Suppressor macrophage treated with lipopolysaccharide for 4 hours (primary cell): ENCODE measurements around the gene SH3BP1.
"Not testable (repeated sequence)": the region's sequence is repeated elsewhere in the genome, so short reads cannot be mapped to it uniquely, and the experiment has no call there.

Experiments used
- DNase-seq: peaks from one replicate; pipeline ENCODE4 v3.0.0-alpha.2; 2020

SH3BP1 gene, protein sequence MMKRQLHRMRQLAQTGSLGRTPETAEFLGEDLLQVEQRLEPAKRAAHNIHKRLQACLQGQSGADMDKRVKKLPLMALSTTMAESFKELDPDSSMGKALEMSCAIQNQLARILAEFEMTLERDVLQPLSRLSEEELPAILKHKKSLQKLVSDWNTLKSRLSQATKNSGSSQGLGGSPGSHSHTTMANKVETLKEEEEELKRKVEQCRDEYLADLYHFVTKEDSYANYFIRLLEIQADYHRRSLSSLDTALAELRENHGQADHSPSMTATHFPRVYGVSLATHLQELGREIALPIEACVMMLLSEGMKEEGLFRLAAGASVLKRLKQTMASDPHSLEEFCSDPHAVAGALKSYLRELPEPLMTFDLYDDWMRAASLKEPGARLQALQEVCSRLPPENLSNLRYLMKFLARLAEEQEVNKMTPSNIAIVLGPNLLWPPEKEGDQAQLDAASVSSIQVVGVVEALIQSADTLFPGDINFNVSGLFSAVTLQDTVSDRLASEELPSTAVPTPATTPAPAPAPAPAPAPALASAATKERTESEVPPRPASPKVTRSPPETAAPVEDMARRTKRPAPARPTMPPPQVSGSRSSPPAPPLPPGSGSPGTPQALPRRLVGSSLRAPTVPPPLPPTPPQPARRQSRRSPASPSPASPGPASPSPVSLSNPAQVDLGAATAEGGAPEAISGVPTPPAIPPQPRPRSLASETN

DNA sequence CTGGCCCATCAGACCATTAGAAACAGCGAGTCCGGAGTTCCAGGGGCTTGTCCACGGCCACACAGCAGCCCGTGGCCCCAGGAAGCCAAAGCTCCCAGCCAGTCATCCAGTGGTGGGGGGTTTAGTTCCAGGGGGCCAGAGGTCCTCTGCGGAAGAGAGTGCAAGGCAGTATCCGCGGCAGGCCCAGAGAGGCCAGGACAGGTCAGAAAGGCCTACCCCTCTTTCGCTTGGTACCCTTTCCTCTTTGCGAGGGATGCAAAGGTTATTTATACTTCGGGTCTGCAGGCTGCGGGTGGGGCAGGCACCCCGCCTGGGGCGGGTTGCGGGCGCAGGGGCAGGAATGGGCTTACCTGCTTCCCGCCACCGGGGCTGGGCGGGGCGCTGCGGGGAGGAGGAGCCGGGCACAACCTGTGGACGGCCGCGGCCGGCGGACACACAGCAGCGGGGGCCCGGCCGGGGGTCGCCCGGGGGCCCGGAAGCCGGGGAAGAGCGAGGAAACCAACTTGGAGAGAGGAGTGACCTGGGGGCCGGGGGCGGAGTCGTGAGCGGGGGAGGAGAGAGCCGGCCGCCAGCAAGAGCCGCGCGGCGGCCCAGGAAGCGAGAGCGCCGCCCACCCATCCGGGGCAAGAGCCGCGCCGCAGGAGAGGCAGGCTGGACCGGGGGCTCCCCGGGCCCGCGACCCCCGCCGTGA is at the start of gene SH3BP1:
Gene SH3BP1 (plus strand): TSS at position 600 of the 691 bp plus-strand sequence. CDS start 119 bp downstream, outside the sequence.
- peak; percentile 52 for DNase-seq

DNA sequence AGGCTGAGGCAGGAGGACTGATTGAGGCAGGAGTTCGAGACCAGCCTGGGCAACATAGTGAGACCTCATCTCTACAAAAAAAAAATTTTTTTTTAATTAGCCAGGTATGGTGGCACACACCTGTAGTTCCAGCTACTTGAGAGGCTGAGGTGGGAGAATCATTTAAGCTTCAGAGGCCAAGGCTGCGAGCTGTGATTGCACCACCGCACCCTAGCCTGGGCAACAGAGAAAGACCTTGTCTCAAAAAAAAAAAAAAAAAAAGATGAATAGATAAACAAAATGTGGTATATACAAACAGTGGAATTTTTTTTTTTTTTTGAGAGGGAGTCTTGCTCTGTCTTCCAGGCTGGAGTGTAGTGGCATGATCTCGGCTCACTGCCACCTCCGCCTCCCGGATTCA is 48.4 kb upstream of the SH3BP1 start:
- not testable (repeated sequence) for DNase-seq

DNA sequence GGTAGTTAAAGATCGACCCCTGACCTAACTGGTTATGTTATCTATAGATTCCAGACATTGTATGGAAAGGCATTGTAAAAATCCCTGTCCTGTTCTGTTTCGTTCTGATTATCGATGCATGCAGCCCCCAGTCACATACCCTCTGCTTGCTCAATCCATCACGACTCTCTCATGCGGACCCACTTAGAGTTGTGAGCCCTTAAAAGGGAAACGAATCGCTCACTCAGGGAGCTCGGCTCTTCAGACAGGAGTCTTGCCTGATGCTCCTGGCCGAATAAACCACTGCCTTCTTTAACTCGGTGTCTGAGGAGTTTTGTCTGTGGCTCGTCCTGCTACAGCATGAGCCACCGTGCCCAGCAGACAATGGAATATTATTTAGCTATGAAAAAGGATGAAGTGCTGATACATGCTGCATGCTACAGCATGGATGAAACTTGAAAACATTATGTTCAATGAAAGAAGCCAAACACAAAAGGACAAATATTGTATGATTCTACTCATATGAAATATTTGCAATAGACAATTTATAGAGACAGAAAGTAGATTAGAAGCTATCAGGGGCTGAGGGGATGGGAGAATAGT is 47.6 kb upstream of the SH3BP1 start:
- no peak for DNase-seq

DNA sequence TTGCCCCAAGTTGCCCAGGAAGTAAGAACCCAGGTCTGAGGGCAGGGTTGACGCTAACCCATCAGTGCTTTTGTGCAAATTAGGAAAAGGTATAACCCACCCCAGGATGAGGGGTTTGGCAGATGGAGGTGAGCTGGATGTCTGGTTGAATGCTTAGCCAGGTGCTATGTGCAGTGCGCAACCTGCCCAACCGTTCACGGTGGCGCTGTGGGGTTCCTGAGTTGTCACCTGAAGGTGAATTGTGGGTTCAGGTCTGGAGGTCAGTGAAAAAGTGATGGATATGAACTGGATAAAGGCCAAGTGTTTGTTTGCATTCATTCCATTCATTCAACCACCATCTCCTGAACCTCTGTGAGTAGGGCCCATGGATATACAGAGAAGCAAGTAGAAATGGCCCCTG is 45.2 kb upstream of the SH3BP1 start:
- DNase-seq = no peak

DNA sequence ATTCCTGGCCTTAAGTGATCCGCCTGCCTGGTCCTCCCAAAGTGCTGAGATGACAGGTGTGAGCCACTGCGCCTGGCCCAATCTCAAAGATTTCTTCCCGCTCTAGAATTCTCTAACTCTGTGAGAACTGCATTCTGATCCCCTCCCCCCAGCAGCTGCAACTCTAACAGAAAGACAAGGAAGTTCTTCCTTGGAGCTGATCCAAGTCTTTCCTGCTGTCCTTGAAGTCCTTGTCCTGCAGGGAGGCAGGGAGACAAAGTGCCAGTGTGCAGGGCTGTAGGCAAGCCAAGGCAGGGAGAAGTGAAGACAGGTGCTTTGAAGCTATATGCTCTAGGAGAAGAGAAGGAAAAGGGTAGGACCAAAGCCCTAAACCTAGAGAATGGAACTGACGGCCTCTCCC is 40.3 kb upstream of the SH3BP1 start:
- no peak for DNase-seq

DNA sequence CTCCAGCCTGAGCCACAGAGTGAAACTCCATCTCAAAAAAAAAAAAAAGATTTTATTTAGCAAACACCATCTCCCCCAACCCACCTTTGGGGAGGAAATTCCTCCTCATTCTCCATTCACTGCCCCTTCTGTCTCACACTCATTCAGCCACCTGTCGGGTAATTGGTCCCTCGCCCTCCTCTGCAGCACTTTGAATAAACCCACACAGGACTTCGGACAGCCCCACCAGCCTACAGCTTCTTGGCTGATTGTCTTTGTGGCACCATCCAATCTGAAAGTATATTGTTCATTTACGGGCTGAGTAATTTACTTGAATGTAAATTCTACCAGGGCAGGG is 38.3 kb upstream of the SH3BP1 start:
- no peak for DNase-seq

DNA sequence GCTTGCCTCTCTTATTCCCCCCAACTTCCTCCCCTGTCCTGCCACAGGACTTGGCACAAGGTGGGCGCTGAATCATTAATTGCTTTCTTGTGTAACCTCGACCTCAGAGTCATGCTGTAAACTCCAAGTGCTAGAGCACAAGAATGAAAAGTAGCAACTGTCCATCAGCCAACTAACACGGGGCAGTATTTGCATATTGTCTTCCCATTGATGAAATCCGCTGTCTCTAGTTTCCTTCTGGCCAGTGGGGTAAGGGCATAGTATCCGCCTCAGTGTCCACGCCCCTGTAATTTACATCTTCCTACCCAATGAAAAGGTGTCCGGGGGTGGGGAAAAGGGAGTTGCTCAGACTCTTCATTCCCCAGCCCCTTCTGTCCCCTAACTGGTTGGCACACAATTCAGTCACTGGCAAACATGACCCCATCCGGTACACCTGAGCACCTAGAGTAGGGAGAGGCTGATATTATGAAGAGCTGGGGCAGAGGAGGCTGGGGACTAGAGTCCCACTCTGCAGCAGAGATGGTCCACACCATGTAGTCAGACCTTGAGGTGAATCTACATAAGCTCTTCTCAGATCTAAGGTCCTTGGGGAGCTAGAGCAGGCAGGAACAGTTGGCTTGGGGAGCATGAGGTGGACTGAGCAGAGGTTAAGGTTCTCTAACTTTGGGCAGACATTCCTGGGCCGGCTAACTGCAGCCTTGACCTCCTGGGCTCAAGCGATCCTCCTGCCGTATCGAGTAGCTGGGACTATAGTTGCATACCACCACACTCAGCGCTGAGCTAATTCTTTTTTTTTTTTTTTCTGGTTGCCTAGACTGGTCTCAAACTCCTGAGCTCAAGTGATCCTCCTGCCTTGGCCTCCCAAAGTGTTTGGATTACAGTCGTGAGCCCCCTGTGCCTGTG is 37.7 kb upstream of the SH3BP1 start:
- peak; percentile 57 for DNase-seq

DNA sequence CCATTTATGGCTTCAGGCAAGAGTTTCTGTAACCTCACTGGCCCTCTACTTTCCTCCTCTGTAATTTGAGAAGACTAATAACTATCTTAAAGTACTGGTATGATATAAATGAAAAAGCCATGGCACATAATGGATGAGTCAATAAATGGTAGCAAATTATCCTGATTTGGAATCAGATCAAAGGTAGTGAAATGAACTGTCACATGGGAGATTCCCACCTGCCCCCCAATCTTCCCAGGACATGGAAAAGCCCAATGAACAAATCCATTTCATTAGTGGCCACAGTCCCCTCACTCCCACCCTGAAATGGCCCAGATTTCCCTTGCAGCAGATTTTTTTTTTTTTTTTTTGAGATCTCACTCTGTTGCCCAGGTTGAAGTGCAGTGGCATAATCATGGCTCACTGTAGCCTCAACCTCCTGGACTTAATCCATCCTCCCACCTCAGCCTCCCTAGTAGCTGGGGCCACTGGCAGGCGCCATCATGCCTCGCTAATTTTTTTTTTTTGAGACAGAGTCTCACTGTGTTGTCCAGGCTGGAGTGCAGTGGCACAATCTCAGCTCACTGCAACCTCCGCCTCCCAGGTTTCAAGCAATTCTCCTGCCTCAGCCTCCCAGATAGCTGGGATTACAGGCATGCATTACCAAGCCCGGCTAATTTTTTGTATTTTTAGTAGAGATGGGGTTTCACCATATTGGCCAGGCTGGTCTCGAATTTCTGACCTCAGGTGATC is 36.8 kb upstream of the SH3BP1 start:
- DNase-seq = not testable (repeated sequence)

DNA sequence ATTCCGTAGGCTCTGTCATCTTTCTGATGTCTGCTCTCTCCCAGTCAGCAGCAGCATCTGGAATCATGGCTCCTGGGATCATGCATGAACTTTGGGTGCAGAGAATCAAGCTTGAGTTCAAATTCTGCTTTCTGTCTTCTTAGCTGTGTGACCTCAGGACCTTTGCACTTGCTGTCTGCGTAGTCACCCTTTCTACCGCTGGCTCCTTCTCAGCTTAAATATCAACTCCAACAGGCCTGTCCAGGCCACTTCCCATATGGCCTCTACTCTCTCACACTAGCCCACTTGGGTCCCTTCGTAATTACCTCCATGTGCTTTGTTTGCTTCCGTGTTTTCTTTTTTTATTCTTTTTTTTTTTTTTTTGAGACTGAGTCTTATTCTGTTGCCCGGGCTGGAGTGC is 35.4 kb upstream of the SH3BP1 start:
- no peak for DNase-seq

DNA sequence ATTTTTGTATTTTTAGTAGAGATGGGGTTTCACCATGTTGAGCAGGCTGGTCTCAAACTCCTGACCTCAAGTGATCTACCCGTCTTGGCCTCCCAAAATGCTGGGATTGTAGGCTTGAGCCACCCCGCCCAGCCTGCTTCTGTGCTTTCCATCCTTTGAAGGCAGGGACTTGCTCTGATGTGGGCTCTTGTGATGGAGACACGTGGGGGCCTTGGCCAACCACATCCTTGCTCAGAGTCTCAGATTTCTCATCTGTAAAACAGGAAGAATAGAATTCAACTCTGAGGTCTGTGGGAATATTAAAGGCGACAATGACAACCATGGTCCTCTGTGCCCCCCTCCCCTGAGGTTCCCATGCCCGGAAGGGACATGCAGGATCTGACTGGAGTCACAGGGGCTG is 34.6 kb upstream of the SH3BP1 start:
- DNase-seq = no peak

DNA sequence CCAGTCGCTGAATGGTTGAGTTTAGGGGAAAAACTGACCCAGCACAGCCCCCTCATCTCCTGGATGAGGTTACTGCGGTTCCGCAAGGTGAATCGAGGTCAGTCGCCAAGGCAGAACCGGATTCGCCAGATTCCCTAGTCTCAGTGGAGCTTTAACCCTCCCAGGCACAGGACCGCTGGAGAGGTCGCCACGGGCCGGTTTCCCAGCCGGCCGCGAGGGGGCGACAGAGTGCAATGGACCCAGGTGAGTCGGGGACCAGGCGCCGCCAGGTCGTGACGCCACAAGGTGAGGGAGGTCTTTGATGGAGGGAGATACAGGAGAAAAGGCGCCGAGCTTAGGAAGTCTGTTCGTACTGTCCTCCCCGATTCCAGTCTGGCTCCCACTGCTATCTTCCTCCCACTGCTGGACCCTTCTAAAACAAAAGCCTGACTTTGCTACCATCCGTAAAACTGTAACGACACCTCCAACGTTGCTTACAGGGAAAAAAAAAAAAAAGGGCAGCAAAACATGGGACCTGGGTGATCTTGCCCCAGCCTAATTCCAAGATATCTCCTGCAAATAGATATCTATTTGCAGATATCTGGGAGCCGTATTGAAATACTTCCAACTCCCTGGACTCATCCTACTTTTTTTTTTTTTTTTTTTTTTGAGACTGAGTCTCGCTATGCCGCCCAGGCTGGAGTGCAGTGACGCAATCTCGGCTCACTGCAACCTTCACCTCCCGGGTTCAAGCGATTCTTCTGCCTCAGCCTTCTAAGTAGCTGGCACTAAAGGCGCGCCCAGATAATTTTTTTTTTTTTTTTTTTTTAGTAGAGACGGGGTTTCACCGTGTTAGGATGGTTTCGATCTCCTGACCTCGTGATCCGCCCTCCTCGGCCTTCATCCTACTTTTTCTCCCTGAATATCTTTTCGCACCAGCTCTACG is 32.2 kb upstream of the SH3BP1 start:
- DNase-seq = peak; percentile 64

DNA sequence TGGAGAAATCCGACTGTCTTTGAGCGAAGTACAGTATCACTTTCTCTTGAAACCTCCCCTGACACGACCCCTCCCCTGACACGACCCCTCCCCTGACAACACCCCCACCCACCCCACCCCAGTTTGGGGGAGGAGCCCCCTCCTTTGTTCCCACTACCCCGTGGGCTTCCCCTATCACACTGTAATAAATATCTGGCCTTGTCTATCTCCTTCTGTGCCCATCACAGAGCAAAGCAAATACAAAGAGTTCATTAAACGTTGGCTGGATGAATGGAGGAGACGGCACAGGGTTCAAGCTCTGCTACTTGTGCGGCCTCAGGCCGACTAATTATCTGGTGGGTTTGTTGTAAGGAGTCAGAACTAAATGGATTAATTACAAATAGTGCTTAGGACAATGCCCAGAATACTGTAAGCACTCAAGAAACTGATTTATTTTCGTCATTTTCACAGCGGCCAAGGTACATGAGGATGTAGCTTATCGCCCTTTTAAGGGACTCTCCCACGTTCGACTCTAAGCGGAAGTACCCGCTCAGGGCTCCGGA is 31.5 kb upstream of the SH3BP1 start:
- no peak for DNase-seq

DNA sequence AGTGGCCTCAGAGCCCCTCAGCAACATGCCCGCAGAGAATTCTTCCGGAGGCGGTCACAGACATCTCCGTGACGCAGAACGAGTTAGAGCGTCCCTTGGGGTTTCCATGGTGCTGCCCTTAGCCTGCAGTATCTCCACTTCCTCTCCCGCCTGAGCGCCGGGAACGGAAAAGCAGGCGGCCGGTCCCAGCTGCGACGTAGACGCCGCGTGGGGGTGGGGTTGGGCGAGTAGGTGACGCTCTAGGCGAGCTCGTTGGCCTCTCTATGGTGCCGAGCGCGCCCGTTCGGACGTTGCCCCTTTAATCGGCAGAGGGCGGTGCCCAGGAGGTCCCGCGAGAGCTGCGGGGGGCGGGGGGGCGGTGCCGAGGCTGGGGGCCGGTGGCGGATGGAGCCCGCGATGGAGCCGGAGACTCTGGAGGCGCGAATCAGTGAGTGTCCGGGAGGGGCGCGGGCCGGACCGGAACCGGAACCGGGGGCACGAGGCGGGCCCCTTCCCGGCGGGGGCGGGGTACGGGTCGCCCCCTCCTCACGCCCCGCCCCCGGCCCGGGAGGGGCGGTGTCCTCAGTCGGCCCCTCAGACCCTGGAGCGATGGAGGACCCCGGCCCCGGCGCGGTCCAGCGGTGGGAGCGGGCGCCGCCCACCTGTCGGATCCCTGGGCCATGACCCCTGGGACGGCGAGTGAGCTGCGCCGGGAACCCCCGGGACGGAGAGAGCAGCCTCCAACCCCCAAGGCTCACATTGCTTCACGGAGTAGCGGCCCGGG is 30.8 kb upstream of the SH3BP1 start, which contains the start of gene GGA1:
Gene GGA1 (plus strand): TSS at position 358 of the 763 bp plus-strand sequence. CDS start 27 bp downstream, at position 385.
- peak; percentile 98 for DNase-seq

DNA sequence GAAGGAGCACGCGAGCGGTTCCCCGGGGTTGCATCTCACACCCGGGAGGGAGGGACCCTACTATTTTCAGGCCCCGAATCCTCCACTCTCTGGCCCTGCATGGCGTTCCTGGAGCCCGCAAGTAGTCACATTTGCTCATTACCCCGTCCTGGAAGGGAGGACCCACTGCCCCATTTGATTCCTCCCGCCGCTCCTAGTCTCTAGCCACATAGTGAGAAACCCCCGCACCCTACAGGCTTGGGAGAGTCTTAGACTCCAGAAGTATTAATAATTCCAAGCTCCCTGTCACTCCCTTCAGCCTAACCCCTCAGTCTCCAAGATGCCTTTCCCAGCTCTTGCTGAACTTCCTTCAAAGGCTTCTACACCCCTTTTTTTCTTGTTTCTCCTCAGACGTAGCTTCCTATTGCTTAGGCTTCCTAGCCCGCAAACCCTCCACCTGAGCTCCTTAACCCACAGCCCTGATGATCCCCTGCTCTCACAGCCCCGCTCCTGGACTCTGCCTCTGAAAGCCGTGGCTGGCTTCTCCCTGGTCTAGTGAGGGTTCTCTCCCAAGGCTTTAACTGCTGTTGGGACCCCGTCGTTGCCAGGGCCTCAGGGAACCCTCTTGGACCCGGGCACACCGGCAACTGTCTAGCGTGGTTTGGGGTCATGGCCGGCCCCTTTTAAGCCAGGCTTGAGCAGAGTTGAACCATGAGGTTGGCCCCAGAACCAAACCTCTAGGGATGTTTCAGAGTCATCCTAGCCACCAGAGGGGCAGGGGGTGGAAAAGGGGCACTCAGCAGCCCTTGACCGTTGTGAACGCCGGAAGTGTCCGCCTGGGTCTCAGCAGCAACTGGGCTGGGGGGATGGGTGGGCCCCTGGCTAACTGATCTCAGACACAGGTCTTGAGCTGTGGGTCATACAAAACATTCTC is 30.0 kb upstream of the SH3BP1 start:
- no peak for DNase-seq

DNA sequence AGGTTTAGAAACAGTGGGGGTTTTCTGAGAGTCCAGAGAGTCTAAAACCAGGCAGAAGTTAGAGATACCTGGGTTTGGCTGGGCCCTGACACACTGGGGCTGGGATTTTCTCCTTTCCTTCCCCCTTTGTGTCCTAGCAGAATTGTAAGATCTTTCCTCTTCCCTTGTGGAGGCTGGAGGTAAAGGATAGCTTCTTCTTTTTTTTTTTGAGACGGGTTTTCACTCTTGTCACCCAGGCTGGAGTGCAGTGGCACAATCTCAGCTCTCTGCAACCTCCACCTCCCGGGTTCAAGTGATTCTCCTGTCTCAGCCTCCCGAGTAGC is 29.4 kb upstream of the SH3BP1 start:
- DNase-seq = not testable (repeated sequence)

DNA sequence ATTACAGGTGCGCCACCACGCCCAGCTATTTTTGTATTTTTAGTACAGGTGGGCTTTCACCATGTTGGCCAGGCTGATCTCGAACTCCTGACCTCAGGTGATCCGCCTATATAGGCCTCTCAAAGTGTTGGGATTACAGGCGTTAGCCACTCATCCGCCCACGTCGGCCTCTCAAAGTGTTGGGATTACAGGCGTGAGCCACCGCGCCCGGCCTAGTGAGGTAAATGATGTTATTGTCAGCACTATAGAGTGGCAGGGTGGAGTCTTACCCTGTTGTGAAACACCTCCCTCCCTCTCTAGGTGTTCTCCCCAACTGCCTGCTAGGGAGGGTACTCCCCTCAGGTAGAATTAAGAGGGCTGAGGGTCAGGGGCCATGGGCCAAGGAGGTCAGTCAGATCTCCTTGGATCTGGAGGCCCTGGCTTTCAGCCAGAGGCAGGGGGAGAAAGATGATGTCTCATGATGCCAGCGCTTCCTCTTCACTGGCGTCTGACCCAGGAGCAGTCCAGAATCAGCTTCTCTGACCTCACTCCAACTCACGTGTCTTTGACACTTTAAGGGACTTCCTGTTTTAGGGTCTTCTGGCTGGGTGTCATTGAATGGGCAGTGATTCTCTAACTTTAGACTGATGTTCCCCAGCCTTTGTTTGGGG is 28.9 kb upstream of the SH3BP1 start:
- DNase-seq = peak; percentile 94

DNA sequence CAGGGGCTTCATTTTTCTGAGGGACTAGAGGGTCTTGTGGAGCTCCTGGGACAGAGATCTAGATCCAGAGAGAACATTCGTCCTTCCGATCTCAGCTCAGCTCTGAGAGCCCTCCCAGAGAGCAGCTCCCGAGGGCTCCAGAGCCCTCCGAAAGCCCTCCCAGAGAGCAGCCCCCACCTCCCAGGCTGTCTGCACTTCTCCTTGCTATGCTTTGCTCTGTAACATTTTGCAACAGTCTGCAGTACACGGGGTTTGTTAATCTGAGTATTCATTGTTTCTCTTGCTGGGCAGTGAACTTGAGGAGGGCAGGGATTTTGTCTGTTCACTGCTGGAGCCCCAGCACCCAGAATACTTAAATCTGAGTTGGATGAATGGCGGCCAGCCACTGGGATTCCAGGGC is 28.3 kb upstream of the SH3BP1 start:
- no peak for DNase-seq
